Activated naive CD4-positive, alpha-beta T cell (primary cell): Measurements from ENCODE around the gene CDK5RAP1.
A peak's percentile ranks its signal among the peaks of the same experiment; 100 is the strongest.

Experiments used
- DNase-seq, 4 experiments: peaks; one replicate each; lab custom pipeline; 2025; lab: John Stamatoyannopoulos, UW

Gene CDK5RAP1

GRCh38 chr20:33386673-33387072, 14.6 kb downstream of the CDK5RAP1 start:
- no peak for DNase-seq

- DNase-seq, result no peak
Observed at GRCh38 chr20:33377366-33377765, 24.0 kb downstream of the CDK5RAP1 start.

- DNase-seq, result no peak
Observed at GRCh38 chr20:33373735-33374605, 27.3 kb downstream of the CDK5RAP1 start.

GRCh38 chr20:33372993-33373441, 28.3 kb downstream of the CDK5RAP1 start:
- no peak for DNase-seq

- peak in 2 of 4 experiments; percentile 2 to 8 for DNase-seq
Observed at GRCh38 chr20:33370291-33370690, 31.0 kb downstream of the CDK5RAP1 start.

- DNase-seq, result no peak
Observed at GRCh38 chr20:33362898-33363297, 38.4 kb downstream of the CDK5RAP1 start.

DNA sequence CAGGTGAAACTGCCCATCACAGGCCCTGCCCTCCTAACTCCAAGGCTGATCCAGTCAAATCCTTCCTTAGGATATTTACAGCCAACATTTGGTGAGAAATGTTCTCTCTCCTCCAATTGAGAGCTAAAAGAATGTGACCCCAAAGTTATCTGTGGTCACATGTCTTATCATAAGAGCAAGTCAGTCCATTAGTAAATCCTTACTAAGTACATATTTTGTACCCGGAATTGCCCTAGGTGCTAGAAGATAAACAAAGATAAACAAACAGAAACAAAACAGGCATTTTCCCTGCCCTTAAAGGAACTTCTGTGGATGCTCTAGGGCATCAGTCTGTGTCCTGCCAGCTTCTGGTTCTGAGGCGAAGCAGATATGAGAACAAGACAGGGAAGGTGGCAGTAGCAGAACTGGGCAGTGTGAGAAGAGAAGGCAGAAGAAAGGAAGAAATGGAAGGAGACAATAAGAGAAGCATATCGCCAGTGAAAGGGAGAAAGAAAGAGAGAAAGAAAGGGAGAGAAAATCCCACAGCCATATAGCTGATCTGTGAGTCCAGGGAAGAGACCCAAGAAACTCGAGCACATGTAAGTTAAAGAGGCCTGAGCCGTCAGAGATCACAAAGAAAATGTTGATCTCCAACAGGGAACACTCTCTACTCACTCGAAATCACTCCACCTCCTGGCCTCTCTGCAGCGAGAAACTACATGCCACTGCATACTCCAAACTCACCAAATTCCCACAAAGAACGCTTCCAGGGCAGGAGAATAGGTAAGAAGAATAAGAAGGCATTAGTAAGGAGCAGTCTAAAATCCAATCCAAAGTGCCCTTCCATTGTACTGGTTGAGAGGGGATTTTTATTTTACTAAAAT, 41.7 kb downstream of the CDK5RAP1 start:
- no peak for DNase-seq

DNA sequence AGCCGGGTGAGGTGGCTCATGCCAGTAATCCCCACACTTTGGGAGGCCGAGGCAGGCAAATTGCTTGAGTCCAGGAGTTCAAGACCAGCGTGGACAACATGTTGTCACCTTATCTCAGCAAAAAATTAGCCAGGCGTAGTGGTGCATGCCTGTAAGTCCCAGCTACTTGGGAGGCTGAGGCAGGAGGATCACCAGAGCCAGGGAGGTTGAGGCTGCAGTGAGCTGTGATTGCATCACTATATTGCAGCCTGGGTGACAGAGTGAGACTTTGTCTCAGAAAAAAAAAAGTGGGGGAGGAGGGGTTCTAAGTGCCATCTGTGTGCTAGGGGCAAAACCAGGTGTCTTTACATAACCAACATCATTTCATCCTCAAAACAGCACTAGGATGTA, 48.3 kb downstream of the CDK5RAP1 start:
- no peak for DNase-seq

DNA sequence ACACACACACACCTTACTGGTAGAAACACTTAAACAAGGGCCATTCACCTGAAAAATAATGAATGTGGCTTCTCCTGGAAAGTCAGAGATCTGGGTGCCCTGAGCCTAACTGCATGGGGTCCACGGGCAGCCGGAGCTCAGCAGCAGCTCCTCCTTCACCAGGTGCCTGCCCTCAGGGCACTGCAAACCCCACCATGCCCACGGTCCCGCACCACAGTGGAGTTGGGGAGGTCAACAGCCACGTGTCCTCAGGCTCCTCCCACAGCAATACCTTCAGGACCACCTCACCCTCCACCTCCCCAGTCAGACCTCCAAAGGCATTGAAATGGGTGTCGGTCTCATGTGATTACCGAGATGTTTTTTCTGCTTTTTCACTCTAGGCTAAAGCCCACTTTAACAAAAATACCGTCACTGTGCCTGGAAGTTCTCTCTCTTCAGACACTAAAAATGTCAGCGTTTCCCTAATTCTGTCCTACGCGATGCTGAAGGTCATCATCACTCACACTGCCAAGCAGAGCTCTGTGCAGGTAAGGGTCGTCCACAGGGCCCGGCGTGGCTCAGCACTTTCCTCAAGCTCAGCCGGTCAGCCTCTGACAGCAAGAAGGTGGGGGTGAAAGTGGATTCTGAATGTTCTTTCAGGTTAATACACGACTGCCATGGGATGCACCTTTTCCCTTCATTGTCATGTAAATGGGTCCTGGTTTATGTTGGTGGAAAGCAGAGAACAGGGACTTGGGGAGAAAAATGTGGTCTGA, 48.9 kb downstream of the CDK5RAP1 start:
- no peak for DNase-seq

DNA sequence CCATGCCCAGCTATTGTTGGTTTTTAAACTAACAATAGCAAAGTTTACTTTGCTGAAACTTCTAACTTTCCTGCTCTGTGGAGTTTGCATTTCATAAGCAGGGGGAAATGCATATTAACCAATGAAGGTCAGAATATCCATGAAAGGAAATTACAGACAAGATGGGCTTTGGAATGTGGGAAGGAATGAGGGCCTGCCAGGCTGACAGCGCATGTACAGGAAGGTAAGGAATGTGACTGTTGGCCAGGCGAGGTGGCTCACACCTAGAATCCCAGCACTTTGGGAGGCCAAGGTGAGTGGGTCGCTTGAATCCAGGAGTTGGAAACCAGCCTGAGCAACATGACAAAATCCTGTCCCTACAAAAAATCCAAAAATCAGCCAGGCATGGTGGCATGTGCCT, 49.6 kb downstream of the CDK5RAP1 start:
- DNase-seq, result no peak

DNA sequence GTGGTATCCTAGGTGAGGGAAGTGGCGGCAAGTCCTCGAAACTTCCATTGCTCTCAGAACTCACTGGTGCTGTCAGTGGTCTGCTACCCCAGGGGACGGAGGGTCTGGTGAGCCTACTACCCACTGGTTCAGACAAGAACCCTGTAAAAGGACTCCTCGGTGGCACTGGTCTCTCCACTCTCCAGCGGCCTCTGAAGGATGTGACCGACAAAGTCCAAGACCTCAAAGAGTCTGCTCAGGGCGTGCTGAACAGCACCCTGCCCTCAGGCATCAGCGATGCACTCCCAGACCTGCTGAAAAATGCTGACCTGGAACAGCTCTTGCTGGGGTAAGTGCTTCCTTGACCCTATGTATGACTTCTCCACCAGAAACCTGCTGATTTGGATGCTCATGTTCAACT, 51.8 kb downstream of the CDK5RAP1 start:
- no peak for DNase-seq

DNA sequence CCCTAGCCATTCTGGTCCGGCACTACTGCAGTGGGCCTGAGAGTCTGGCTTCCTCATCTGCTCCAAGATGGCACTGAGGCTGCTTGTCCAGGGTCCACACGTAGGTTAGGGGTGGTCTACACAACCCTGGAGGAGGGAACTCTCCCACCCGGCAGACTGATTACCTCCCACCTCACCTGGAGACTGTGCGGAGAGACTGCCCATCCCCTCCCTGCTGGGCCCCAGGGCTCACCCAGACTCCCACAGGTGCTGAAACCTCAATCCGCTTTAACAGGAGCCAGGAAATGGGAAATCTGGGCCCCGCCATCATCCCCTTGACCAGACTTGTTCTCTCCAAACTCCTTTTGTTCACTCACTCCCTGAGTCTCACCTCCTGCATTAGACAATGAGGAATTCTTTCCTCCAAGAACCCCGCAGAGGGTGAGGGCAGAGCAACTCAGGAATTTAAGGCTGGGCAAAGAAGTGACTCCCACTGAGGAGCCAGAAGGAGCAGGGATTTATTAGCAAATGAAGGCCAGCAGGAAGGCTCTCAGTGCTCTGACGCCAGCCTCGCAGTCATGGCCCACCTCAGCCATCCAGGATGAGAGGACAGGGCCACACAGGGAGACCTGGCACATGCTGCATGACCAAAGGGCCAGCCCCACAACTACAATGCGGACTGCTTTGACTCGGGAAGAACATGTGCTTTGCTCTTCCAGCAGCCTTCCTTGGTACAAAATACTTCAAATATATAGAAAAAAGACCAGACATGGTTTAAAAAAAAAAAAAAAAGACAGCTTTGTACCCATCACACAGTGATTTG, 53.0 kb downstream of the CDK5RAP1 start:
- DNase-seq, result no peak

DNA sequence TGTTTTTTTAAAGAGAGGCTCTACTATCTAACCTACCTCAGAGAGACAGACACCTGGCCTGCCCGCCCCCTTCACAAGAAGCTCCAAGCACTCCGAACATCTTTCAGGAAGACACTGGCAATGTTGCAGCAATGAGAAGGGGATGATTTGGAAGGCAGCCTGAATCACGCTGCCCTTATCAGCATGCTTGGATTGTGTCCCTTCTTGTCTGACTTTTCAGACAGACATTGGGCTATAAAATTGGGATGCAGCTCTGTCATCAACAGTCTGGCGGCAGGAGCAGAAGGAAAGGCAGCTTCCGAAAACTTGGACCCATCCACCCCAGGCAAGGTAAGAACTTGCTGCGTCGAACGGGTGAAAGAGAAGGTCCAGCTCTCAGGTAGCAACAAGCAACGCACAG, 56.0 kb downstream of the CDK5RAP1 start:
- DNase-seq, result no peak

GRCh38 chr20:33343521-33343920, 57.8 kb downstream of the CDK5RAP1 start:
- no peak for DNase-seq

DNA sequence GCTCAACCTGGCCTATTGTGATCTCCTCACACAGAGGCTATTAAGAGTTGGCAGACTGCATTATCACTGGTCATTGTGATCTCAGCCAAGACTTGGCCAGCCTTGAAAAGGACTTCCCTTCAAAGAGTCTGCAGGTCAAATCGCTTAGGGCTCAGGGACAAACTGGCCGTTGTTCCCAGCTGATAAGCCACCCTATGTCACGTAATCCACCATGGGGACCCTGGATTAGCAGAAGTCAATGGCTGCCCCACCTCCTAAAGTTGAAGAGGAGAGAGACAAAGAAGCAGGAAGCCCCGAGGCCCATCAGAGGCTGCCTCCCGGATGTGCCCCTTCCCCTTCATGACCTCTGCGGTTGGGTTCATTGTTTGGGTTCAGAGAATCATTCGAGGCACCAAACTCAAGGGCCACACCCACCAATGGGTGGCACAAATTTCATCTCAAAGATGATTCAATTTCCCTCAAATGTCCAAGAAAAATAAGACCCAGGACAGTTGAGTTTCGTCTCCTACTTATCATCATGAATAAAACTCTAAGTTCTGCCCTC, 61.7 kb downstream of the CDK5RAP1 start:
- DNase-seq, result no peak

GRCh38 chr20:33338467-33339258, 62.7 kb downstream of the CDK5RAP1 start:
- no peak for DNase-seq

DNA sequence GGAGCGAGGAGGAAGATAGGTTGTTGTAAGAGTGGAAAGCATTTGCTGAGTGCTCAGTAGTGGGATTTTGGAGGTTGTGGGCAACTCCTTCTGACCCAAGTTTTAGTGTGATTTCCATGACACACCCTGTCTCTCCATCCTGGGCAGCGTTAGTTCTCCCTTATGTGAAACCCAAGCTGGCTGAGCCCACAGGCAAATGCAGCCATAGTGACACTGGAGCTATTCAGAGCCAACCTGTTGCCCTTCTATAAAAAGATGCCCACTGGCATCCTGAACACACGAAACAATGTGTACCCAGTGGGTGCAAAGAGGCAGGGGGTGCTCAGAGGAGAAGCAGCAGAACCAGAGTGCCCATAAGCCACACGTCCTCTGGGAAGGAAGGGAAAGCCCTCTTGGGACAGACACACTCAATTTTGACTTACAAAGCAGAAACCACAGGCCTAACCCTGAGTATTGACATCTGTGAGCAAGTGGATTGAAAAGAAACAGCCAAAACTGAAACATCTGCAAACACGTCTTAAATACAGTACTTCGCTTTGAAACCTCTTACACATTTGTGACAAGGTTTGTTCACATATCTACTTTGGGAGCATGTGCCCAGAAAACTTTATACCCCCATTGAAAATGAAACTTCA, 63.7 kb downstream of the CDK5RAP1 start:
- DNase-seq, result no peak

DNA sequence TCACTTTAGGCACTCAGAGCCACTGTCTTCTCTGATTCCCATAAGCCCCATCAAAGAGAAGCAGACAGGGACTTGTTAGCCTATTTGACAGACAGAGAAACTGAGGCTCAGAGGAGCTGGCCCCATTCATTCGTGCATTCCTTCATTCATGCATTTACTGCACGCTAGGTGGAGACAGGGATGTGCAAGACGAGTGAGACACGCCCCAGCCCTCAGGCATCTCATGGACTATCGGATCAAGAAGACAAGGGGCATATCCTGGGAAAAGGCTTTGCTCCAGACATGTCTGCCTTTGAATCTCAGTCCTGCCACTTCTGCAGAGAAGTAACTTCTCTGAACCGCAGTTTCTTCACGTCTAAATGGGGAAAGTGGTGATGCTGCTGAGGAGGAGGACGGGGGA, 64.2 kb downstream of the CDK5RAP1 start:
- DNase-seq, result no peak

DNA sequence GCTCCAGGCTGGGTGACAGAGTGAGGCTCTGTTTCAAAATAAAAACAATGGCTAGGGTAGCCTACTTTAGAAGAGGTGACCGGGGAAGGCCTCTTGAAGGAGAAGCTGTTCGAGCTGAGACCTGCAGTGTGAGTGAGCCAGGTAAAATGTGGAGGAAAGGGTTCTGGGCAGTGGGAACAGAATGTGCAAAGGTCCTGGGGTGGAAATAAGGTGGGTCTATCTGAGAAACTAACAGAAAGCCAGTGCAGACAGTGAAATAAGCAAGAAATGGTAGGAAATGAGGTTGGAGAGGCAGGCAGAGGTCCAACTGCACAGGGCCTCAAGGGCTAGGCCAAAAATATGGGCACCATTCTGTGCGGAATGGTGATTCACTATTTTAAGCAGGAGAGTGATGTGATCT, 64.9 kb downstream of the CDK5RAP1 start:
- DNase-seq, result no peak

DNA sequence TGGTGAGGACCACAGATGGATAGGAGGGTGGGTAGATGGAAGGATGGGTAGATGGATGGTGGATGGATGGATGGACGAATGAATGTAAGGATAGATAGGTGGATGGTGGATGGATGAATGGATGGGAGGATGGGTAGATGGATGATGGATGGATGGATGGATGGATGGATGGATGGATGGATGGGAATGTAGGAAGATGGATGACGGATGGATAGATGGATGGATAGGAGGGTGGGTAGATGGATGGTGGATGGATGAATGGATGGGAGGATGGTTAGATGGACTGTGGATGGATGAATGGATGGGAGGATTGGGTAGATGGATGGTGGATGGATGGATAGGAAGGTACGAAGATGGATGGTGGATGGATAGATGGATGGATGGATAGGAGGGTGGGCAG, 67.2 kb downstream of the CDK5RAP1 start:
- DNase-seq, result no peak
